ENCODE data around the gene RTN1. TPM values are rescaled to one million over a fixed set of nuclear protein-coding genes. Genes with fewer than 3 reads are reported as not detected.

RTN1 gene
- total and polyA plus RNA-seq, 2 experiments from 2014 or later, result 4.2 to 4.3 TPM

GRCh38 chr14:59705245-59705644 lies 165.3 kb downstream of the RTN1 start (continued):
- TF ChIP-seq ETS1 (IDR thresholded peaks at IDR 0.05) (no peak), ZNF331 (CRISPR knock-in tag; IDR thresholded peaks at IDR 0.05; ENCODE audit: low read depth) (no peak), REST (IDR thresholded peaks at IDR 0.05; ENCODE audit: unreplicated experiment) (no peak), STAT1 (IDR thresholded peaks at IDR 0.05; ENCODE audit: unreplicated experiment) (no peak), CTCF (conservative IDR thresholded peaks at IDR 0.05; ENCODE audit: low read depth in 2 of 2) (no peak), EZH2phosphoT487 (IDR thresholded peaks at IDR 0.05; ENCODE audit: unreplicated experiment) (no peak), JUNB (IDR thresholded peaks at IDR 0.05; ENCODE audit: unreplicated experiment) (no peak), NANOG (IDR thresholded peaks at IDR 0.05; ENCODE audit: borderline replicate concordance) (no peak)

- H3K9me3 Mint-ChIP-seq, result peaks cover 16% of the 10 kb centered on the region; the same call in 2 of the 3 replicates
- H3K9me2 ChIP-seq (ENCODE audit: insufficient read depth), result no peaks in the 10 kb centered on the region
- TF ChIP-seq JUNB (IDR thresholded peaks at IDR 0.05; ENCODE audit: unreplicated experiment), result no peak
- no peak for TF ChIP-seq ZNF114 (CRISPR knock-in tag; IDR thresholded peaks at IDR 0.05)
- no peak for TF ChIP-seq CTCF (conservative IDR thresholded peaks at IDR 0.05; ENCODE audit: low read depth in 2 of 2)
- TF ChIP-seq ZNF331 (CRISPR knock-in tag; IDR thresholded peaks at IDR 0.05; ENCODE audit: low read depth), result no peak
- TF ChIP-seq POLR2AphosphoS5 (IDR thresholded peaks at IDR 0.05; ENCODE audit: low read depth), result no peak
Measured at GRCh38 chr14:59704054-59704645, 166.4 kb downstream of the RTN1 start.

More at GRCh38 chr14:59704054-59704645, 166.4 kb downstream of the RTN1 start:
- Histone ChIP-seq H3K79me2 (replicated peaks; ENCODE audit: insufficient read depth) (no peaks in the 10 kb centered on the region), H3K4me1 (ENCODE audit: insufficient read depth) (no peaks in the 10 kb centered on the region), H3F3A (replicated peaks; ENCODE audit: low read depth) (no peaks in the 10 kb centered on the region), H4K20me1 (replicated peaks; ENCODE audit: insufficient read depth) (no peaks in the 10 kb centered on the region), H2AFZ (no peak overlapping the region), H3K36me3 (ENCODE audit: insufficient read depth) (no peaks in the 10 kb centered on the region), H3K4me3 (no peak overlapping the region), H3K27ac (ENCODE audit: low read depth) (no peak overlapping the region), H3K4me2 (no peak overlapping the region), H3K27me3 (ENCODE audit: insufficient read depth) (no peaks in the 10 kb centered on the region)
- ATAC-seq, result no peak
- no peak overlapping the region for H3K27ac Mint-ChIP-seq
- peaks cover 5% of the 10 kb centered on the region; the same call in 2 of the 3 replicates for H3K36me3 Mint-ChIP-seq (ENCODE audit: low read depth)
- no peak for DNase-seq (ENCODE audit: low spot score)
- no peaks in the 10 kb centered on the region for H3K4me1 Mint-ChIP-seq
- peaks cover 2% of the 10 kb centered on the region for H3K27me3 Mint-ChIP-seq (ENCODE audit: insufficient read depth, low read depth, poor library complexity)
- no peak overlapping the region for H3K4me3 Mint-ChIP-seq
